K562 (cell line): Measurements from ENCODE around the gene E2F7. TPM values are rescaled to one million over a fixed set of nuclear protein-coding genes. Genes with fewer than 3 reads are reported as not detected.

Source experiments
- BACH1 ChIP-seq: fragments of 200-800 bp; sonication (Bioruptor generic); IDR thresholded peaks from 2 replicates; pipeline ENCODE4 v1.6.1; 2016; ENCODE audit warnings: missing genetic modification characterization, missing compliant biosample characterization
- CBX1 ChIP-seq: sonication (generic); IDR thresholded peaks from 2 replicates; pipeline ENCODE4 v1.6.1; 2016; ENCODE audit warnings: antibody characterized with exemption, low read depth, mild to moderate bottlenecking
- CBX8 ChIP-seq: fragments of 200-600 bp; sonication (generic); IDR thresholded peaks from 2 replicates; pipeline ENCODE4 v1.6.1; 2012; ENCODE audit warnings: borderline replicate concordance, mixed run types, low read depth, mild to moderate bottlenecking, moderate library complexity, mixed read lengths, low read length, control low read depth, inconsistent platforms; ENCODE audit not compliant: poor library complexity, severe bottlenecking; ENCODE audit errors: extremely low read depth
- JUN ChIP-seq, 2 experiments: sonication (generic) in 1 of 2; formaldehyde crosslinking in 1 of 2; IDR thresholded peaks; 2 replicates each; pipeline versions ENCODE4 v1.6.1 to v1.8.0; 2012 to 2022; ENCODE audit warnings: borderline replicate concordance in 2 of 2, mild to moderate bottlenecking in 2 of 2, improper control_type of control experiment in 1 of 2, low read depth in 1 of 2, low read length in 1 of 2, missing genetic modification reagents in 1 of 2
- MED1 ChIP-seq: sonication (generic); formaldehyde crosslinking; IDR thresholded peaks from 2 replicates; pipeline ENCODE4 v1.8.1; 2023; ENCODE audit warnings: missing genetic modification reagents, borderline replicate concordance
- MYBL2 ChIP-seq, 2 experiments: fragments of 450-650 bp in 1 of 2; sonication (generic) in 1 of 2; formaldehyde crosslinking in 1 of 2; IDR thresholded peaks; 2 replicates each; pipeline versions ENCODE4 v1.6.1 to v1.8.1; 2017 to 2022; ENCODE audit warnings: borderline replicate concordance in 1 of 2, inconsistent platforms in 1 of 2, low read depth in 1 of 2, mild to moderate bottlenecking in 1 of 2, missing genetic modification reagents in 1 of 2, moderate library complexity in 1 of 2
- MYC ChIP-seq, 2 experiments: fragments of 250-450 bp in 1 of 2; sonication (Bioruptor Pico) in 1 of 2; IDR thresholded peaks; 2 replicates each; pipeline versions ENCODE4 v1.5.1 to v1.6.1; 2012 to 2021; ENCODE audit warnings: low read depth in 2 of 2, borderline replicate concordance in 1 of 2, improper control_type of control experiment in 1 of 2, low read length in 1 of 2, mild to moderate bottlenecking in 1 of 2, moderate library complexity in 1 of 2
- MYNN ChIP-seq, 2 experiments: sonication (generic); formaldehyde crosslinking in 1 of 2; IDR thresholded peaks; 2 replicates each; pipeline versions ENCODE4 v1.5.0 to v1.6.1; 2016 to 2020; ENCODE audit warnings: antibody characterized with exemption in 1 of 2, missing genetic modification reagents in 1 of 2
- NCOA1 ChIP-seq: fragments of 450-650 bp; IDR thresholded peaks from 2 replicates; pipeline ENCODE4 v1.6.1; 2016; ENCODE audit warnings: low read depth
- PATZ1 ChIP-seq: fragments of 250-450 bp; sonication (Bioruptor Pico); IDR thresholded peaks from 2 replicates; pipeline ENCODE4 v1.5.0; 2020; ENCODE audit warnings: mild to moderate bottlenecking, borderline replicate concordance
- REST ChIP-seq, 2 experiments: fragments of 450-650 bp; formaldehyde crosslinking in 1 of 2; IDR thresholded peaks; 2 replicates each; pipeline versions ENCODE4 v1.4.0 to v1.6.1; 2014 to 2020; ENCODE audit warnings: mild to moderate bottlenecking in 2 of 2, borderline replicate concordance in 1 of 2, low read depth in 1 of 2
- SREBF1 ChIP-seq: fragments of 150-350 bp; IDR thresholded peaks from 2 replicates; pipeline ENCODE4 v1.6.1; 2014; ENCODE audit warnings: antibody characterized with exemption, low read depth, low read length, borderline replicate concordance
- SRSF1 ChIP-seq: fragments of 200-400 bp; formaldehyde crosslinking; IDR thresholded peaks from 2 replicates; pipeline ENCODE4 v1.6.1; 2017; ENCODE audit warnings: mild to moderate bottlenecking, low read depth, low read length, moderate library complexity
- WHSC1 ChIP-seq: IDR thresholded peaks from one replicate; pipeline ENCODE4 v1.6.1; 2012; ENCODE audit warnings: low read length, control low read depth, inconsistent platforms
- polyA plus RNA-seq, 8 experiments: library from polyadenylated mRNA; depleted of rRNA in 4 of 8; stranded (reverse) in 5 of 8; unstranded in 3 of 8; fragments of >200 nt; fragmentation: Nextera tagmentation in 2 of 8; fragmentation: Illumina TruSeq in 1 of 8; extraction: Ambion mirVana in 2 of 8; extraction: Trizol in 1 of 8; gene quantifications; 2 replicates each; pipeline versions ENCODE4 v1.2.1 to v1.2.3, GENCODE V29; 2011 to 2014; ENCODE audit warnings: inconsistent platforms in 1 of 8, missing spikeins in 1 of 8
- total RNA-seq, 7 experiments: library from RNA; depleted of rRNA in 6 of 7; stranded (reverse); fragments of >200 nt in 6 of 7; fragmentation: Illumina TruSeq in 2 of 7; extraction: Trizol in 2 of 7; gene quantifications; 2 replicates each; pipeline versions ENCODE4 v1.2.1 to v1.2.3, GENCODE V29; 2011 to 2021; ENCODE audit warnings: low replicate concordance in 1 of 7

Gene E2F7
- total and polyA plus RNA-seq, 9 of the 15 experiments (the other 6 are each of a cell fraction or from before 2014, with no cell fraction given), result 3.4 to 13.6 (median 8.1) TPM

GRCh38 chr12:77065361-77066204 is at the start of gene E2F7 (continued):
- TF ChIP-seq CBX1 (no peak), CBX8 (no peak), MYNN (IDR thresholded peaks at IDR 0.05) (peak; percentile 17; the same call in 1 of the 2 replicates), MYNN (CRISPR knock-in tag; IDR thresholded peaks at IDR 0.05) (no peak), JUN (IDR thresholded peaks at IDR 0.05; ENCODE audit: borderline replicate concordance, low read depth, low read length) (no peak), JUN (CRISPR knock-in tag; IDR thresholded peaks at IDR 0.05; ENCODE audit: borderline replicate concordance) (no peak), REST (IDR thresholded peaks at IDR 0.05; ENCODE audit: borderline replicate concordance) (no peak; the same call in 1 of the 2 replicates), REST (CRISPR knock-in tag; IDR thresholded peaks at IDR 0.05; ENCODE audit: low read depth) (no peak), MED1 (CRISPR knock-in tag) (no peak), PATZ1 (CRISPR knock-in tag) (no peak), WHSC1 (no peak), MYC (IDR thresholded peaks at IDR 0.05; ENCODE audit: low read depth, low read length) (peak; percentile 22), MYC (CRISPR knock-in tag; IDR thresholded peaks at IDR 0.05; ENCODE audit: borderline replicate concordance, low read depth) (no peak), NCOA1 (no peak), BACH1 (tag) (no peak), SRSF1 (no peak), SREBF1 (no peak), MYBL2 (IDR thresholded peaks at IDR 0.05; ENCODE audit: low read depth) (peak; percentile 61; the same call in 1 of the 2 replicates), MYBL2 (CRISPR knock-in tag; IDR thresholded peaks at IDR 0.05; ENCODE audit: borderline replicate concordance) (no peak)
